Measurements from ENCODE around the gene GDF11.

GRCh38 chr12:55694651-55695050 lies 48.3 kb upstream of the GDF11 start:
- TF ChIP-seq YY1 (IDR thresholded peaks at IDR 0.05; ENCODE audit: insufficient read depth, insufficient read length) (no peak), ZNF274 (IDR thresholded peaks at IDR 0.05; ENCODE audit: low read depth, low read length) (no peak), SUZ12 (IDR thresholded peaks at IDR 0.05; ENCODE audit: extremely low read depth, insufficient read depth, insufficient read length) (no peak)
